Keratinocyte (primary cell): ENCODE measurements around the gene C15orf61. TPM values are rescaled to one million over a fixed set of nuclear protein-coding genes. Genes with fewer than 3 reads are reported as not detected.

Experiments
- DNase-seq: peaks from one replicate; pipeline ENCODE4 v3.0.0-alpha.2; 2011; ENCODE audit warnings: low read depth, missing footprints, low spot score
- FAIRE-seq: peaks from 2 replicates; lab custom pipeline; 2011; peaks lifted over from hg19 to GRCh38; lab: Jason Lieb, UNC
- H2AFZ ChIP-seq: 2 replicates; pipeline ENCODE4 v1.6.0; 2012; ENCODE audit warnings: low read length, control low read depth, inconsistent platforms; ENCODE audit not compliant: control insufficient read depth
- H3K27ac ChIP-seq: 2 replicates; pipeline ENCODE4 v1.5.1; 2011; ENCODE audit warnings: low read length; ENCODE audit not compliant: control insufficient read depth, insufficient read depth
- H3K27me3 ChIP-seq: 3 replicates; pipeline ENCODE4 v1.6.0; 2011; ENCODE audit warnings: low read length; ENCODE audit not compliant: control insufficient read depth, insufficient read depth; ENCODE audit errors: extremely low read depth
- H3K36me3 ChIP-seq, 2 experiments: 2 replicates in 1 of 2; 3 replicates in 1 of 2; pipeline ENCODE4 v1.5.1; 2011; ENCODE audit warnings: low read length in 2 of 2, mild to moderate bottlenecking in 1 of 2; ENCODE audit not compliant: control insufficient read depth in 2 of 2, insufficient read depth in 2 of 2; ENCODE audit errors: extremely low read depth in 1 of 2
- H3K4me1 ChIP-seq: 3 replicates; pipeline ENCODE4 v1.5.1; 2011; ENCODE audit warnings: low read length; ENCODE audit not compliant: control insufficient read depth, insufficient read depth; ENCODE audit errors: extremely low read depth
- H3K4me2 ChIP-seq: 3 replicates; pipeline ENCODE4 v1.6.0; 2011; ENCODE audit warnings: low read depth, low read length; ENCODE audit not compliant: control insufficient read depth, insufficient read depth; ENCODE audit errors: extremely low read depth
- H3K4me3 ChIP-seq, 3 experiments: fragments of 200-600 bp in 1 of 3; sonication (generic) in 1 of 3; 2 replicates in 2 of 3; 3 replicates in 1 of 3; pipeline ENCODE4 v1.5.1; 2011 to 2016; ENCODE audit warnings: low read length in 3 of 3, mild to moderate bottlenecking in 3 of 3, control low read depth in 2 of 3, inconsistent platforms in 1 of 3, low read depth in 1 of 3, mixed read lengths in 1 of 3, mixed run types in 1 of 3, moderate library complexity in 1 of 3; ENCODE audit not compliant: control insufficient read depth in 2 of 3, insufficient read depth in 2 of 3; ENCODE audit errors: extremely low read depth in 1 of 3
- H3K79me2 ChIP-seq: 2 replicates; pipeline ENCODE4 v1.6.0; 2012; ENCODE audit warnings: low read length; ENCODE audit not compliant: control insufficient read depth, insufficient read depth
- H3K9ac ChIP-seq: 3 replicates; pipeline ENCODE4 v1.6.0; 2011; ENCODE audit warnings: low read length; ENCODE audit not compliant: control insufficient read depth, insufficient read depth; ENCODE audit errors: extremely low read depth
- H3K9me1 ChIP-seq: 3 replicates; pipeline ENCODE4 v1.6.0; 2011; ENCODE audit warnings: low read length; ENCODE audit not compliant: control insufficient read depth, insufficient read depth; ENCODE audit errors: extremely low read depth
- H3K9me3 ChIP-seq: 2 replicates; pipeline ENCODE4 v1.5.1; 2012; ENCODE audit warnings: low read depth, low read length; ENCODE audit not compliant: control insufficient read depth
- H4K20me1 ChIP-seq: 3 replicates; pipeline ENCODE4 v1.6.0; 2011; ENCODE audit warnings: low read length; ENCODE audit not compliant: control insufficient read depth, insufficient read depth; ENCODE audit errors: extremely low read depth
- CTCF ChIP-seq, 3 experiments: IDR thresholded peaks in 1 of 3; conservative IDR thresholded peaks in 1 of 3; optimal IDR thresholded peaks in 1 of 3; 2 replicates in 2 of 3; 3 replicates in 1 of 3; pipeline versions ENCODE3 to v1.5.1; 2011; ENCODE audit warnings: low read length in 3 of 3, mild to moderate bottlenecking in 3 of 3, moderate library complexity in 2 of 3, control low read depth in 1 of 3, inconsistent platforms in 1 of 3; ENCODE audit not compliant: insufficient read depth in 2 of 3; ENCODE audit errors: extremely low read depth in 1 of 3
- EZH2 ChIP-seq: IDR thresholded peaks from one replicate; pipeline ENCODE4 v1.6.1; 2012; ENCODE audit warnings: inconsistent platforms, mild to moderate bottlenecking, low read length, moderate library complexity
- dilution Hi-C: fragments of 300-500 bp; cut with MboI; formaldehyde crosslinking; loops from one replicate; pipeline ENCODE4 v1.7.0; 2020; ENCODE audit warnings: low sequenced_read_pairs; ENCODE audit not compliant: extremely low pct_ligation_motif_present
- polyA plus RNA-seq, 5 experiments: library from polyadenylated mRNA; depleted of rRNA in 3 of 5; stranded (reverse) in 3 of 5; stranded (forward) in 1 of 5; unstranded in 1 of 5; fragments of >200 nt; gene quantifications; 1 replicate in 1 of 5; 2 replicates in 3 of 5; 3 replicates in 1 of 5; pipeline versions ENCODE4 v1.2.1 to v1.2.3, GENCODE V29; 2011 to 2012; ENCODE audit warnings: missing spikeins in 2 of 5, low read depth in 1 of 5, low replicate concordance in 1 of 5

Gene C15orf61
- polyA plus RNA-seq, 1 donor (not counting 4 experiments of a cell fraction or from before 2014, with no cell fraction given): 2.6 TPM

DNA sequence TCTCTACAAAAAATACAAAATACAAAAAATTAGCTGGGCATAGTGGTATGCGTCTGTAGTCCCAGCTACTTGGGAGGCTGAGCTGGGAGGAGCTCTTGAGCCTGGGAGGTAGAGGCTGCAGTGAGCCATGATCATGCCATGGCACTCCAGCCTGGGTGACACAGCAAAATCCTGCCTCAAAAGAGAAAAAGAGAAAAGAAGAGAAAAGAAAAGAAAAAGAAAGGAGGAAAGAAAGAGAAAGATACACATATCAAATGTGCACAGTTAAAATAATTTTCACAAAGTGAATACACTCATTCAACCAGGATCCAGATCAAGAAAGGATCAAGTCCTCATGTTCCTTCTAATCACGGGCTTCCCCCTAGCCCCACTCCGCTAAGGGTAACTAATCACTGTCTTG lies 5.8 kb upstream of the C15orf61 start:
- TF ChIP-seq CTCF (optimal IDR thresholded peaks at IDR 0.05 in 1 of 3, IDR thresholded peaks at IDR 0.05 in 1 of 3, conservative IDR thresholded peaks at IDR 0.05 in 1 of 3; ENCODE audit: extremely low read depth in 1 of 3, insufficient read depth in 2 of 3, low read length in 3 of 3): no peak
- no peak overlapping the region for H2AFZ ChIP-seq
- H3K4me1 ChIP-seq: peaks cover 8% of the 10 kb centered on the region
- no peak for FAIRE-seq
- no peaks in the 10 kb centered on the region for H4K20me1 ChIP-seq
- no peaks in the 10 kb centered on the region for H3K27me3 ChIP-seq
- no peak overlapping the region for H3K4me3 ChIP-seq
- H3K27ac ChIP-seq: no peak overlapping the region
- H3K79me2 ChIP-seq: no peaks in the 10 kb centered on the region
- H3K36me3 ChIP-seq: peaks cover 0 to 2% of the 10 kb centered on the region in 2 experiments
- no peak overlapping the region for H3K4me2 ChIP-seq
- no peak overlapping the region for H3K9ac ChIP-seq
- no peaks in the 10 kb centered on the region for H3K9me3 ChIP-seq
- DNase-seq: no peak
- dilution Hi-C loops: no loop called here
- H3K9me1 ChIP-seq: peaks cover 2% of the 10 kb centered on the region

DNA sequence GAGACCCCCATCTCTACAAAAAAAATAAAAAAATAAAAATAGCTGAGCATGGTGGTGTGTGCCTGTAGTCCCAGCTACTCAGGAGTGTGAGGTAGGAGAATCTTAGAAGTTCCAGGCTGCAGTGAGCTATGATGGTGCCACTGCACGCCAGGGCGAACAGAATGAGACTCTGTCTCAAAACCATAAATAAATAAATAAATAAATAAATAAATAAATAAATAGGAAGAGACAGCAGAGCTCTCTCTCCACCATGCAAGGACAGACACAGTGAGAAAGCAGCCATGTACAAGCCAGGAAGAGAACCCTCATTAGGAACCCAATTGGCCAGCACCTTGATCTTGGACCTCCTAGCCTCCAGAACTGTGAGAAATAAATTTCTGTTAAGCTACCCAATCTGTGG lies 5.4 kb upstream of the C15orf61 start:
- Histone ChIP-seq H3K4me3 (no peak overlapping the region), H3K9me3 (no peaks in the 10 kb centered on the region), H3K4me2 (no peak overlapping the region), H3K27ac (no peak overlapping the region), H3K27me3 (no peaks in the 10 kb centered on the region), H2AFZ (no peak overlapping the region), H3K4me1 (peaks cover 11% of the 10 kb centered on the region), H3K36me3 (peaks cover 0 to 2% of the 10 kb centered on the region in 2 experiments), H3K9ac (no peak overlapping the region), H3K9me1 (peaks cover under 1% of the 10 kb centered on the region), H4K20me1 (no peaks in the 10 kb centered on the region), H3K79me2 (no peaks in the 10 kb centered on the region)
- DNase-seq (no peak), FAIRE-seq (no peak)
- dilution Hi-C loops: no loop called here
- TF ChIP-seq EZH2 (no peak), CTCF (optimal IDR thresholded peaks at IDR 0.05 in 1 of 3, IDR thresholded peaks at IDR 0.05 in 1 of 3, conservative IDR thresholded peaks at IDR 0.05 in 1 of 3; ENCODE audit: extremely low read depth in 1 of 3, insufficient read depth in 2 of 3, low read length in 3 of 3) (no peak)
